ENCODE results near the gene SLC1A7.
A peak's percentile ranks its signal among the peaks of the same experiment; 100 is the strongest.
"Not testable (repeated sequence)": the region's sequence is repeated elsewhere in the genome, so short reads cannot be mapped to it uniquely, and the experiment has no call there.

SLC1A7 gene

DNA sequence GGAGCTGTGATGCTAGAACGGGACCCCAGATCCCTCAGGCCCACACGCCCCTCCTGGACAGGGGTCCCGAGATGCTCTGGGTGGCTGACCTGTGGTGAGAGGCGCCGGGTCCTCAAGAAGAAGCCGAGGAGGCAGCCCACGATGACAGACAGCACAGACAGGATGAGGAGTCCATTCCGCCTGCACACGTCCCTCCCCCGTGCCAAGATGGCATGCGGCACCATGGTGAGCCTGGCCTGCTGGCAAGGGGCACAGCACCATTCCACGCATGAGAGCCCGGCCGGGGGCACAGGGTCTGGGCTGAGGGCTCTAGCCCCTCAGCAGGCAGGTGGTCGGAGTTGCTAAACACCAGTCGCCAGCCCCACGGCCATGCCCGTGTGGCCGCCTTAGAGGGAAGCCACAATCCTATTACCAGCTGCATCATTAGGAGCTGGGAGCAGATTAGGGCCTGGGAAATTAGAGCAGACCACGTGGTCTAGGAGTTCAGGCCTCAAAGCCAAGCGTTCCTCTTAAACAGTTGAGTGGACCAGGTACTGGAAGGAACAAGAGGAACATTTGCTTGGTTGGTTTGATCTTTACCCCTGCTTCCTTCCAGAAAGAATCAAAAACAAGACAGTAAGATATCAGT is at the start of gene SLC1A7:
SLC1A7 (minus strand) TSS at position 413 of the 628 bp plus-strand sequence; CDS start at position 224, 189 bp downstream.
- DNase-seq (ENCODE audit: low read depth), result no peak

- no peak for DNase-seq (ENCODE audit: low read depth)
Measured at GRCh38 chr1:53190210-53190611, 47.8 kb upstream of the SLC1A7 start.

GRCh38 chr1:53189061-53189460 is 46.6 kb upstream of the SLC1A7 start:
- DNase-seq (ENCODE audit: low read depth), result no peak

- DNase-seq (ENCODE audit: low read depth), result no peak
Measured at GRCh38 chr1:53188099-53188498, 45.7 kb upstream of the SLC1A7 start.

DNA sequence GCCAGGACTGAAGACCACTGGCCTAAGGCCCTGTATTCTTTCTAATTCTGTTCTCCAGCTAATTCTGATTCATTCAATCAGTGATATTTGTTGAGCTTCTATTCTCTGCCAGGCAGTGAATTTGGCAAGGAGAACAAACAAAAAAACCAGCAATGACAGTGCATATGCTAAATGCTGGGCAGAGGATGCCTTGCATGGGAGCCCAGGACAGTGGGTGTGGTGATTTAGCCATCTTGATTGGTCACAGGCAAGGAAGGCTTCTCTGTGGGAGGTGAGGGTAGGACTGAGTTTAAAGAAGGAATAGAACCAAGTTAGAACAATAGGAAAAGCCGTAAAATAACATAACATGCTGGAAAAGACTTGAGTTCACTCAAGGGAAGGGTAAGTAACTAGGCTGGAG is 45.0 kb upstream of the SLC1A7 start:
- no peak for DNase-seq (ENCODE audit: low read depth)

DNA sequence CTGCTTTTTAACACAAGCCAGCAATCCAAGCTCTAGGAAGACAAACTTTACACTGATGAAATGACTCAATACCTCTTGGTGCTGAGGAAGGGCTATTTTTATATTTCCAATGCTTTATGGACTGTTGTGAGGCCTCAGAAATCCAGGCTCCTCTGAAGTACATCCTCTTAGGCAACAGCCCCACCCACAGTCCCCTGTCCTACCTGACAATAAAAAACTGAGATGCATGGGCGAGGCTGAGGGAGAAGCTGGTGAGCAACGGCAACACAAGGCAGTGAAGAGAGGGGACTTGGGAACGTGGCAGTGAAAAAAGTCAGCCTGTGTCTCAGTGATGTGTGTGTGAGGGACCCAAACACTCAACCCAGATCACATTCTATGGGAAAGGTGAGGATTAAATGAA is 44.1 kb upstream of the SLC1A7 start:
- no peak for DNase-seq (ENCODE audit: low read depth)

DNA sequence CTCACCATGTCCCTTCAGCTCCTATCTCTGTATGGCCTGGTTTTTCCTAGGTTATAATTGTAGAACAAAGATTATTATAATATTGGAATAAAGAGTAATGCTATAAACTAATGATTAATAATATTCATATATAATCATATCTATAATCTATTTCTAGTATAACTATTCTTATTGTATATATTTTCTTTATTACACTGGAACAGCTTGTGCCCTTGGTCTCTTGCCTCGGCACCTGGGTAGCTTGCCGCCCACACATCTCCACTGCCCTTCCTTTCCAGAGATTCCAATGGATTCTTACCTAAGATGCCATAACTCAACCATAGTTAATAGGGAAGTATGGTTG is 43.5 kb upstream of the SLC1A7 start:
- DNase-seq (ENCODE audit: low read depth), result not testable (repeated sequence)

GRCh38 chr1:53183095-53183990 is 40.9 kb upstream of the SLC1A7 start:
- no peak for DNase-seq (ENCODE audit: low read depth)

DNA sequence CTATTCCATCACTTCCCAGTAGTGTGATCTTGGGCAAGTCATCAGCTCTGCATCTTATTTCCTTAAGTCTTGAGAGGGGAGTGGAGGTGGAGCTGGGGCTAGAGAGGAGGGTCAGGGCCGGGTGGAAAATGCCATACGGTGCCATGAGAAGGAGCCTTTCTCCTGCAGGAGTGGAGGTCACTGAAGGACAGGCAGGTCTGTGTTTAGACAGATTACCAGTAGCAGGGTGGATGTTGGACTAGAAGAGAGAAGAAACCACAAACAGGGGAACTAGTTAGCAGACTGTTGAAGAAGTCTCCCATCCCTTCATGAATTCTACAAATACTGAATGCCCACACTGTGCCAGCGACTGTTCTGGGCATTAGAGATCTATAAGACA is 40.3 kb upstream of the SLC1A7 start:
- no peak for DNase-seq (ENCODE audit: low read depth)

DNA sequence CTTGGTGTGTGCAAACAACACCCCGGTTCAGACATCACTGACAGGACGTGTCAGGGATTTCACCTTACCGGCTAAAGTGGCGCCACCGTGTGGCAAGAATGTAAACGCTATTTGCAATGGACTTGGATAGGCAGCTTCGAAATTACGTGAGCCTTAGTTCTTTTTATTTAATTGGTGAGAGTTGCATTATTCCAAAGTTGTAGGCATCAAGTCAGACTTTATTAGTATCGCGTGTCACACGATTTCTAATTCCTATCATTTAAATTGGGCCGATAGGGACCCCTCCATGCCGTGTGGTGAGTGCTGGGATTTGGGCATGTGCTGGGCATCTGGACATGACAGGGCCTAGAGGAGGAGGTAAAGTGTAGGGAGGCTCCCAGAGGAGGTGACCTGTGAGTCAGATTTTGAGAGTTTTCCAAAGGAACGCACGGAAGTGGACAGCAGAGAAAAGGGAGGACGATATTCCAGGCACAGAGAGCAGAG is 39.7 kb upstream of the SLC1A7 start:
- peak; percentile 53 for DNase-seq (ENCODE audit: low read depth)

- DNase-seq (ENCODE audit: low read depth), result no peak
Measured at GRCh38 chr1:53180951-53181350, 38.5 kb upstream of the SLC1A7 start.

DNA sequence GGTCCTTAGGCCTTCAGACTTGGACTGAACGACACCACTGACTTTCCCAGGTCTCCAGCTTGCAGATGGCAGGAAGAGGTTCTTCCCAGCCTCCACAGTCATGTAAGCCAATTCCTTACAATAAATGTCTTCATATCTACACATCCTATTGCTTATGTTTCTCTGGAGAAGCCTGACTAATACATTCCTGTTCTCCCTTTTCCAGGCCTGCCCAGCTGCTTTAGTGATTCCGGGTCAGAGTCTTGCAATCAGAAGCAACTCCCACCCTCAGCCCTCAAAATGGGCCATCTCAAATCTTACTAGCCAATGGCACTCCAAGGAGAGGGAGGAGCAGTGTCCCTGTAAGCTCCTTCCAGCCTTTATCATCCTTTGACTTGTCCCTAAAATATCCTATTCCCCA is 37.8 kb upstream of the SLC1A7 start:
- no peak for DNase-seq (ENCODE audit: low read depth)

DNA sequence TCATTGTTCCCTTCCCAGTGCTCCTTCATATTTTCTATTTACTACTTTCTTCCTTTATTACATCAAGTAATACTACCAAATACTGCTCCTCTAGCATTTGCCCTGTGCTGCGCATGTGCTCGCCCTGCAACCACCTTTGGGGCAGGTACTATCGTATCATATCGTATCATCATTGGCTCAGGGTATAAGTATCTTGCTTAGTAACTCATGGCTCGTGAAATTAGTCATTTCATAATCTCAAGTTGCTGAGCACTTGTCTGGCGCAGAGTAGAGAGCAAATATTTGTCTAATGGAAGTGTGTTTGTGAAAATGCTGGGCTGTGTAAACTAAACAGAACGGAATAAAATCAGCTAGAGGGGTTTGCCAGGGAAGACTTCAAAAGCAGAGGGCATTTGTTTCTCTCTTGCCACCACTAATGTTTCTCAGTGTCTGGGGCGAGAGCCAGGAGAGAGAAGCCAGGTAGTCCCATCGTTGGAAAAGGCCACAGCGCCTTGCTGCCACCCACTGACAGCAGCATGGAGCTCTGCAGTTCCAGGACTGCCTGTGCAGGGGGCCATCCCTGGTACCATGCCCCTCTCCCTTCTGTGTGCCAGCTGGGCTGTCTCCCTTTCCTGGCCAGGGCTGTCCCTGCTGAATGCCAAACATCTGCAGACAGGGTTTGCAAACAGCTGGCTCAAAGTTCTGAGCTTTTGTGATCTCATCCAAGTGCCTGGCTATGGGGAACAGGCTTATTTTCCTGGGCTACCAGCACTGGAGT is 34.2 kb upstream of the SLC1A7 start:
- no peak for DNase-seq (ENCODE audit: low read depth)

DNA sequence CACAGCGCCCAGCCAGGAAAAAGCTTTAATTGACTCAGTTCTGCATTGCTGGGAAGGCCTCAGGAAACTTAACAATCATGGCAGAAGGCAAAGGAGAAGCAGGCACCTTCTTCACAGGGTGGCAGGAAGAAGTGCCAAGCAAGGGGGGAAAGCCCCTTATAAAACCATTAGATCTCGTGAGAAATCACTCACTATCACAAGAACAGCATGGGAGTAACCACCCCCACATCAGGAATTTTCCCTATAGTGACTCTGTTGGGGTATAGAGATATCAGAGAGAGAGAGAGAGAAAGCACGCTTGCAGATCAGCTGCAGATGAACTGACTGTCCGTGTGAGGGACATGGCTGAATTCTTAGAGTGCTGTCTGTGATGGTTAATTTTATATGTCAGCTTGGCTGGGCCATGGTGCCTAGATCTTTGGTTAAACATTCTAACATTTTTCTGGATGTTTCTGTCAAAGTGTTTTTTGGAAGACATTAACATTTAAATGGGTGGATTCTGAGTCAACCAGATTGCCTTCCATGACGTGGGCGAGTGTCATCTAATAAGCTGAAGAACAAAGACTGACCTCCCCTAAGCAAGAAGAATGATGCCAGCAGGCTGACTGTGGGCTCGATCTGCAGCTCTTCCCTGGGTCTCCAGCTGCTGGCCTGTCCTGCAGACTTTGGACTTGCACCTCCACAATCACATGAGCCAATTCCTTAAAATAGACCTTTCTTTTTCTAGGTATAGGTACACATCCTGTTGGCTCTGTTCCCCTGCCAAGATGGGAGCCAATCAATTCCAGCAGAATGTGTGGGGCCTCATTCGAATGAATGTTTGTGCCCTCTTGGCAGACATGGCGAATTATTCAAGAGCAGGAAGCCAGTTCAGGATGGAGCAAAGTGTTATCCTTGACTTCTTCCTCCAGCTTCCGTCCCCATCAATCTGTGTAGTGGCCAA is 32.8 kb upstream of the SLC1A7 start:
- no peak for DNase-seq (ENCODE audit: low read depth)

DNA sequence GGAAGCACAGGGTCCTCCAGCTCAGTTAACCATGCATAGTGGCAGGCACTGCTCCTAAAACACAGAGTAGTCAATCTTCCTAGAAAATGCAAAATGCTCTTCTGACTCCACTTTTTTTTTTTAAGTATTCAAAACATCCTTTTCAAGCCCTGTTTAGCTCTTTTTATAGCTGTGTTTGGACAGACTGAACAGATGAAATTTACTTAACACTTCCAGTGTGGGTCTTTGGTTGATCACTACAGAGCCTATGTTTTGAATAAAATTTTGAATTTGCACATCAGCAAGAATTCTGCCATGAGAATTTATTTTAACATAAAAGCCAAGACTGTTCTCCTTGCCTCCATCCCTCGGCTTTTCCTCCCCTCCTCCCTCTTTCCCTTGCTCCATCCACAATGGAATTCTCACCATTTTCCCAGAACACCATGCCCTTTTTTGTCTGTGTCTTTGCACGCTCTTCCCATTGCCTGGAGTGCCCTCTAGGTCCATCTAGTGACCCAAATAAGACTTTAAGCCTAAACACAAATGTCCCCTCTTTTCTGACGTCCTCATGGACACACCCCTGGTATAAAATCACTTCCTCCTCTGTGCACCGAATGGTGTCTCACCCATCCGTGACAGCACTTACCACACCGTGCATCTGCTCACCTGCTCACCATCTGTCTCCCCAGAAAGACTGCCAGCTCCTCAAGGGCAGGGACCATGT is 30.1 kb upstream of the SLC1A7 start:
- DNase-seq (ENCODE audit: low read depth), result peak; percentile 56

DNA sequence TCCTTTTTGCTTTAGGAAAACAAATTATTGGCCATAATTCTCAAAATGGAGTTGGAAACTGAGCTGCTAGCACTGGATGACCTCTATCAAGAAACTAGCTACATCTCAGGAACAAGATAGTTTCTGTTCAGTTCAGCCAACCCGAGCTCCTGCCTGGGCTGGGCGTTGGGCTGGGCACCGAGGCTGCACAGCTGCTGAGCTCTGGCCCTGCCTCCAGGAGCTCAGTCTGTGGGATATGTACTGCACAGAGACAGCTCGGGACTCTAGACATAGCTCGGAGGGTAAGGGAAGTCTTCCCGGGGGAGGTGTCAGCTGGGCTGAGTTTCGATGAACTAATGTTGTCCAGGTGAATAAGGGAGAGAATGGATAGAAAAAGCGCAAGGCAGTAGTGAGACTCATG is 24.5 kb upstream of the SLC1A7 start:
- DNase-seq (ENCODE audit: low read depth), result no peak

GRCh38 chr1:53166366-53166765 is 23.9 kb upstream of the SLC1A7 start:
- no peak for DNase-seq (ENCODE audit: low read depth)

GRCh38 chr1:53165408-53165961 is 23.0 kb upstream of the SLC1A7 start:
- DNase-seq (ENCODE audit: low read depth), result no peak

DNA sequence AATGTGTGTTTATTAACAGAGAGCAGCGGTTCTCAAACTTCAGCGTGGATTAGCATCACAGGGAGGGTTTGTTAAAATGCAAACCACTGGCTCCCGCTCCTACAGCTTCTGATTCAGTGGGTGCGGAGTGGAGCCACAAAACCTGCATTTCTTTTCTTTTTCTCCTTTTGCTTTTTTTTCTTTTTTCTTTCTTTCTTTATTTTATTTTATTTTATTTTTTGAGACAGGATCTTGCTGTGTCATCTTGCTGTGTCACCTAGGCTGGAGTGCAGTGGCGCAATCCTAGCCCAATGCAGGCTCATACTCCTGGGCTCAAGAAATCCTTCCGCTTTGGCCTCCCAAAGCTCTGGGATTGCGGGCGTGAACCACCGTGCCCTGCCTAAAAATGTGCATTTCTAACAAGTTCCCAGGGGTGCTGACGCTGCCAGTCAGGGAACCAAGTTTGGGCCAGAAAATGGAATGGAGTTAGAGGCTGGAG is 20.9 kb upstream of the SLC1A7 start:
- no peak for DNase-seq (ENCODE audit: low read depth)

DNA sequence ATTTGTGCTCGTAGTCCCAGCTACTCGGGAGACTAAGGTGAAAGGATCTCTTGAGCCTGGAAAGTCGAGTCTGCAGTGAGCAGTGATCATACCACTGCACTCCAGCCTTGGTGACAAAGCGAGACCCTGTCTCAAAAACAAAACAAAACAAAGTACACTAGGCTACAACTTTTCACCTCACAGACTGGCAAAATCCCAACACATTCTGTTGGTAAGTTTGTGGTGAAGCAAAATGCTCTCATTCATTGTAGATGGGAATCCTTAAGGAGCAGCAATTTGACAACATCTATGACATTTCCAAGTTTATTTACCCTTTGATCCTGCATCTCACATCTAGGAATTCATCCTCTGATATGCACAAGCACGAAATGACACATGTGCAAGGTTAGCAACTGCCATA is 20.2 kb upstream of the SLC1A7 start:
- DNase-seq (ENCODE audit: low read depth), result no peak
